Sigmoid colon (tissue), 3 donors: ENCODE results near the gene PDZRN4.

Experiments used
- CTCF ChIP-seq, 4 experiments: fragments of 450-650 bp in 3 of 4; fragments of 200-600 bp in 1 of 4; IDR thresholded peaks; one replicate each; pipeline ENCODE4 v1.5.1; 2016 to 2019; ENCODE audit warnings: antibody characterized with exemption in 4 of 4, mild to moderate bottlenecking in 3 of 4, moderate library complexity in 2 of 4
- POLR2A ChIP-seq, 2 donors: fragments of 450-650 bp; IDR thresholded peaks; one replicate each; pipeline ENCODE4 v1.6.1; 2016; ENCODE audit warnings: antibody characterized with exemption in 2 of 2, mild to moderate bottlenecking in 2 of 2, moderate library complexity in 2 of 2

- no peak for TF ChIP-seq POLR2A (IDR thresholded peaks at IDR 0.05)
- TF ChIP-seq CTCF (IDR thresholded peaks at IDR 0.05): no peak
Observed at GRCh38 chr12:41466802-41467201, 278.7 kb downstream of the PDZRN4 start.
